DND-41 (cell line): ENCODE results near the gene MPL.

Experiments used
- EZH2 ChIP-seq: IDR thresholded peaks from 3 replicates; pipeline ENCODE4 v1.6.1; 2012; ENCODE audit warnings: borderline replicate concordance, low read depth, mild to moderate bottlenecking, moderate library complexity, low read length, inconsistent platforms; ENCODE audit not compliant: severe bottlenecking
- TF ChIP-seq, protein P1 (sequence below): IDR thresholded peaks from 2 replicates; pipeline ENCODE4 v1.5.1; 2012; ENCODE audit warnings: borderline replicate concordance, low read length, moderate library complexity, mild to moderate bottlenecking; ENCODE audit not compliant: poor library complexity, severe bottlenecking; ENCODE audit errors: extremely low read depth

DNA sequence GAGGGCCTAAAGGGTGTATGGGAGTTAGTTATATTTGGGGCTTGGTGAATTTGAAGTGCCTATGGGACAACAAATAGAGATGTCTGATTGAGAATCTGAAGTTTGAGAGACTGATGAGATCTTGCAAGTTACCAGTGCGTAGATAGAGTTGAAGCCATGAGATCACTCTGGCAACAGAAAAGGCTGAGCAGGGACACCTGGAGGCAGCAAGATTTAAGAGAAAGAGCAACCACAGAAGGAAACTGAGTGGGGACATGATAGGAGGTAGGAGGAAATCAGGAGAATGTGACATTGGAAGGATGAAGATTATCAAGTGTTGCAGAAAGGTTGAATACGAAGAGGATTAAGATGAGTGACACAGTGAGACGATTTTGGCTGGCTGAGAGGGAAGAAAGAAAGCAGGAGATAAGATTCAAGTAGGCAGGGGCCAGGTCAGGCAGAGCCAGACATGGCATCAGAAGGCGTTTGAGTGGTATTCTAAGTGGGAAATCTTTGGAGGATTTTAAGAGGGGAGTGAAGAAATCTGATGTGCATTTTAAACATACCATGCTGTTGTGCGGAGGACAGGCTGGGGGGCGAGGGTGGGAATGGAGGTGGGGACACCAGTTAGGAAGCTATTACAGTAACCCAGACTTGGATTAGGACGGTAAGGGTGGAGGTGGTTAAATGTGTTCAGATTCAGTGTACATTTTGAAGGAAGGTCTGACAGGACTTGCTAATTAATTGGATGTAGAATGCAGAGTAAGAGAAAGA is 3.0 kb upstream of the MPL start:
- TF ChIP-seq, protein P1, sequence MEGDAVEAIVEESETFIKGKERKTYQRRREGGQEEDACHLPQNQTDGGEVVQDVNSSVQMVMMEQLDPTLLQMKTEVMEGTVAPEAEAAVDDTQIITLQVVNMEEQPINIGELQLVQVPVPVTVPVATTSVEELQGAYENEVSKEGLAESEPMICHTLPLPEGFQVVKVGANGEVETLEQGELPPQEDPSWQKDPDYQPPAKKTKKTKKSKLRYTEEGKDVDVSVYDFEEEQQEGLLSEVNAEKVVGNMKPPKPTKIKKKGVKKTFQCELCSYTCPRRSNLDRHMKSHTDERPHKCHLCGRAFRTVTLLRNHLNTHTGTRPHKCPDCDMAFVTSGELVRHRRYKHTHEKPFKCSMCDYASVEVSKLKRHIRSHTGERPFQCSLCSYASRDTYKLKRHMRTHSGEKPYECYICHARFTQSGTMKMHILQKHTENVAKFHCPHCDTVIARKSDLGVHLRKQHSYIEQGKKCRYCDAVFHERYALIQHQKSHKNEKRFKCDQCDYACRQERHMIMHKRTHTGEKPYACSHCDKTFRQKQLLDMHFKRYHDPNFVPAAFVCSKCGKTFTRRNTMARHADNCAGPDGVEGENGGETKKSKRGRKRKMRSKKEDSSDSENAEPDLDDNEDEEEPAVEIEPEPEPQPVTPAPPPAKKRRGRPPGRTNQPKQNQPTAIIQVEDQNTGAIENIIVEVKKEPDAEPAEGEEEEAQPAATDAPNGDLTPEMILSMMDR: no peak
- TF ChIP-seq EZH2: no peak
